GM18520 (cell line): Measurements from ENCODE around the gene MPEG1.

Experiments
- ATAC-seq: cut with Tn5 transposase; IDR thresholded peaks from one replicate; pipeline ENCODE4 v1.9.1; 2021; ENCODE audit not compliant: unreplicated experiment

MPEG1 gene

DNA sequence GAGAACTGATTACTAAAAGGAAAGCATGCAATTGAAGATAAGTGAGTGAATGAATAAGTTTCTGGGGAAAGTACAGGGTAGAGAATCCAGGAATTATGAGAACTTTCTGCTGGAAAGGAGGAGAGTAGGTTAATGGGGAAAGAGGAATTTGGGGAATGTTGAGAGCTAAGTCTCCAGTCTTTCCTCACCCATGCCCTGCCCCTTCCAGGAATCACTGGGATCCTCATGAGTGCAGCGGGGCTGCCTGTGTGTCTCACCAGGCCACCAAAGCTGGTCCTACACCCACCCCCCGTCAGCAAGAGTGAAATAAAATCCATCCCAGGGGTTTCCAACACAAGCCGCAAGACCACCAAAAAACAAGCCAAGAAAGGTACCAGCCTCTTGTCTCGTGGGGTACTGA, 23.8 kb downstream of the MPEG1 start:
- no peak for ATAC-seq

- no peak for ATAC-seq
Observed at GRCh38 chr11:59187587-59187986, 25.1 kb downstream of the MPEG1 start.

DNA sequence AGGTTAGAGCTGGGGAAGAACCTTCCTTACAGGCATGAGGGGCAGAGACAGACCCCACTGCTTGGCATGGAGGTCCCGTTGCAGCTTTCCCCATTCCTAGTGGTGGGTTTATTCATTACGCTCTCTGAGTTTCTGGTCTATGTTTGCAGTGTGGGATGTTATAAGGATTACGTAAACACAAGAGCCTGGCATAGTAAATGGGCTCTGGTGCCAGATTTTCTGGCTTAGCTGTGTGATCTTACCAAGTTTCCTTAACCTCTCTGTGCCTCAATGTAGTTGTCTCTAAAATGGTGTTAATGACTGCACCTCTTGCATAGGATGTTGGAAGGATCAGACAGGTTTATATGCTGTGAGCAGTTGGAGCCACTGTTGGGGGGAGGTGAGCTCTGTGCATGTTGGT, 25.7 kb downstream of the MPEG1 start:
- no peak for ATAC-seq

- peak; percentile 48 for ATAC-seq
Observed at GRCh38 chr11:59186130-59186594, 26.6 kb downstream of the MPEG1 start.

DNA sequence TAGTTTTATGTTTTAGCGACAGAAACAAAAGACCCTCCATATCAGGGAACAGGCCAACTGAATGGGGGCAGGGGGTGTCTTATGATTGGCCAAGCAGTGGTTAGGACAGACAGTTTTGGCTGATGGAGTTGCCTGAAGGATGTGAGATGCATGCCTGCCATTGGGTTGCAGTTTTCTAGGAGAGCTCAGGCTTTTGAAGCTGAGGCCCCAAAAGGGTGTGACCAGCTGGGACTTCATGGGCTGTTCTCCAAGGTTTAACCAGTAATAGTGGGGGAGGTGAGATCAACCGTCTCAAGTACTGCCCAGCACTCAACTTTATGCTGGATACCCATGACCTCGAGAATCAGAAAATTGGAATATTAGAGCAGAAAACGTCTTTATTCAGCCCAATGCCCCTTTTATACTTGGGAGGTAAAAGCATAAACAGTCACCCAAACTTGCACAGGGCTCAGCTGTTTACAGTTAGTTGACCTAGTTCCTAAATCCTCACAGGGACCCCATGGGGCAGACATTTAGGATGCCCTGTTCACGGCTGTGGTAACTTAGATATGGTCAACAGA, 27.3 kb downstream of the MPEG1 start:
- no peak for ATAC-seq

GRCh38 chr11:59184691-59185339, 27.9 kb downstream of the MPEG1 start:
- ATAC-seq, result no peak

GRCh38 chr11:59183771-59184170, 29.0 kb downstream of the MPEG1 start:
- ATAC-seq, result no peak

GRCh38 chr11:59182457-59183151, 30.1 kb downstream of the MPEG1 start:
- ATAC-seq, result no peak

DNA sequence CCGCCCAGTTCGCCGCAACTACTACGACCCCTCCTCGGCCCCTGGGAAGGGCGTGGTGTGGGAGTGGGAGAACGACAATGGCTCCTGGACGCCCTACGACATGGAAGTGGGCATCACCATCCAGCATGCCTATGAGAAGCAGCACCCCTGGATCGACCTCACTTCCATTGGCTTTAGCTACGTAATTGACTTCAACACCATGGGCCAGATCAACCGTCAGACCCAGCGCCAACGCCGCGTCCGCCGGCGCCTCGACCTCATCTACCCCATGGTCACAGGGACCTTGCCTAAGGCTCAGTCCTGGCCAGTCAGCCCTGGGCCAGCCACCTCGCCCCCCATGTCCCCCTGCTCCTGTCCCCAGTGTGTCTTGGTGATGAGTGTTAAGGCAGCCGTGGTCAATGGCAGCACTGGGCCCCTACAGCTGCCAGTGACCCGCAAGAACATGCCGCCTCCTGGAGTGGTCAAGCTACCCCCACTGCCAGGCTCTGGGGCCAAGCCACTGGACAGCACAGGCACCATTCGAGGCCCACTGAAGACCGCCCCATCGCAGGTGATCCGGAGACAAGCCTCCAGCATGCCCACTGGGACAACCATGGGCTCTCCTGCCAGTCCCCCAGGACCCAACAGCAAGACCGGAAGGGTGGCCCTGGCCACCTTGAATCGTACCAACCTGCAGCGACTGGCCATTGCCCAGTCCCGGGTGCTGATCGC, 30.8 kb downstream of the MPEG1 start:
- ATAC-seq, result no peak

- ATAC-seq, result no peak
Observed at GRCh38 chr11:59180907-59181306, 31.8 kb downstream of the MPEG1 start.

DNA sequence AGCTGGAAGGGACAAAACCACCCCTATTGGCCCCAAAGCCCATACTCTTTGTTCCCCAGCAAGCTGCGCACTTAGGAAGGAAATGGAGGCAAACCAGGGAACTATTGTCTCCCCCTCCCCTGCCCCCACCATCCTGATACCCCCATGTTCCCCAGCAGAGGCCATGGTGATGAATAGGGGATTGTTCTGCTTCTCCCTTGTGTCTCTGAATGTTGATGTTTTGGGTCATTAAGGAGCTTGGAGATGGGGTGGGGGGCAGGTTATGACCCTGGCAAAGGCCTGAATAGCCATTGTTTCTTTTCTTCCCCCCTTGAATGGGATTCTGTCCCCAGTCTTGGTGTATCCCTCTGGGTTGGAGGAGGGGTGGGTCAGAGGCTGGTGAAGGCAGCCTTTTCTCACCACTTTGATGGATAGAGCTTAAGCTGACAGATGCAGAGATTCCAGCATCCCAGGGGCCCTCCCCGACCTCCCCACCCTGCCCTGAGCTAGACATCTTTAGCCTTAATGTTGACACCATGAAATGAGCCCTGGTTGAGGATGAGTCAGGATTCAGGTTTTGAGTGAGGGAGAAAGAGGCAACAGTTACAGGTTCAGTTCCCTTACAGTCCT, 32.5 kb downstream of the MPEG1 start:
- ATAC-seq, result no peak

- no peak for ATAC-seq
Observed at GRCh38 chr11:59179121-59179520, 33.6 kb downstream of the MPEG1 start.

GRCh38 chr11:59178402-59178801, 34.3 kb downstream of the MPEG1 start:
- no peak for ATAC-seq

- ATAC-seq, result no peak
Observed at GRCh38 chr11:59176330-59176729, 36.4 kb downstream of the MPEG1 start.

DNA sequence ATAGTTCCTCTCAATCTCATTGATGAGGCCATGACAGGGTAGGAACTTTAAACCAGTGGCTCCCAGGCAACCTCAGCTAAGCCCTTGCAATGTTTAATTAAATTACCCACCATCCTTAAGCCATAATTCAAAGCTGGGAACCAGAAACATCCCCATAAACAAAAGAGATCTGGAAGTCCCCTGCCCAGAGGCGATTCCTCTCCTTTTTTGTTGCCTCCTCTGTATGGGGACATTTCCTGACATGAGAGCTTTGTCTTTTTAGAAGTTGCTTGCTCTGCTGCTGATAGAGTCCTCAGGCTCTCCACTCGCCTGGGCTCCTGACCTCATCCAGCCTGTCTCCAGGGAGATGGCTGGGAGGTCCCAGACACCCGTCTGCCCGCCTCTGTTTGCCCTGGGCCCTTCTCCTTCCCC, 37.6 kb downstream of the MPEG1 start:
- ATAC-seq, result no peak

GRCh38 chr11:59174664-59175033, 38.1 kb downstream of the MPEG1 start:
- ATAC-seq, result no peak

DNA sequence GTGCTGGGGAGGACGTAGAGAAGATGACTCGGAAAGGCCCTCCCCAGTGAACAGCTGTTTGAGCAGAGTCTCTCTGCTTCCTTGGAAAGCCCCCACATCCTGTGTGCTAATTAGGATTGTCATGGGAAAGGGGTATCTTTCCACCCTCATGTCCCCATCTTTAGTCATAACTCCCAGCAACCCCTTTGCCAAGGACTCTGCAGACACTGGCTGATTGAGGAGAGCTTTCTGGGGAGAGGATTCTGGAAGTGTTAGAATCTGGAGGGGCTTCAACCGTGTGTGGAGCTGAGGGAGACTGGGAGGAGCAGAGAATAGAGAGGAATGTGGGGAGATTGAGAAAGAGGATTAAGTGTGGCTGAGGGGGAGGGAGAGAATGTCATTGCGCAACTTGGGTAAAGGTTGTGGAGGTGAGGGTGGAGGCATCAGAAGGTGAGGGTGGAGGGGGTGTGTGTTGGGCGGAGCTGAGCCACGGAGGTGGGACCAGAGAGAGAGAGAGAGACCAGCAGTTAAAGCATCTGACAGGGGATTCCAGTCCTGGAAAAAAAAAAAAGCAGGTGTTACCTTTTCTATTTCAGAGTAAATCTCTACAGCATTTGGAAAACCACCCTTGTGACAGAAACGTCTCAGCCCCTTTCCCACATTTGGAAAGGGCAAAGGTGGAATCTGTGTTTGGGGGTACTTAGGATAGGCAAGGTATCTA, 38.6 kb downstream of the MPEG1 start:
- ATAC-seq, result no peak

DNA sequence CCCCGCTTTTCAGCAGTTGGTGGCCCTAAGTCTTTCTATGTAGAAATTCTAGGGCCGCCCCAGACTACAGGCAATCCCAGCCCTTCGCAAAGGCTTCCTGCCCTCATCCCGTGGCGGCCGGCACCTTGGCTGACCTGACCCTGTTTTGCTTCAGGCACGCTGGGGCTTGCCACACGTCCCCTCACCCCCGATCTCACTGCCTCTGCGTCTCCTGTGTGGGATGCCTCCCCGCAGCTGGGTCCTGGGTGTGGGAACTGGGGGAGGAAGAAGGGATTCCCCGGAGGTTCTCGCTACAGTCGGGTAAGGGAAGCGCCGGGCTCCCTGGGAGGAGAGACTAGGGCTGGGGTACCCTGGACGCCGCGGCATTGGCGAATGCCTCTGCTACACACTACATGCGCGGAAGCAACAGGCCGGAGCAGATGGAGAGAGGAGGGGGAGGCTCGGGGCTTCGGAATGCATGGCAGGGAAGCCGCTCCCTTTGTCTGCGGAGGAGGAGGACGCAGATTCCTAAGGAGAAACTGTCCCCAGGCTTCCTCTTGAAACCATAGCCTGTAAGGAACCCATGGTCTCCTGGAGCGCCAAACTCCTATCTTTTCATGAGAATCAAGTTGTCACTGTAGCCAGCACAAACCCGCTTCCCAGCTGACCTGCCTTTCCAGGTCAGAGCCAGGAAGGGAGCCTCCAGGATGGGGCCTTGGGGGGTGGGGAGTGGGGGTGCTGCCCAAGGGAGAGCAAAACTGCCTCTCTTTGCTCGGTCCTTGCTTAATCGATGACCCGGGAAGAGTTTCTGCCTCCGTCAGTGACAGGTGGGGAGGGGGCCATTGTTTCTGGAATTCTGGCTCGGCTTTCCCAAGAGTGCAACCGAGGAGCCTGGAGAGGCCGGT, 39.4 kb downstream of the MPEG1 start:
- peak; percentile 1 for ATAC-seq

DNA sequence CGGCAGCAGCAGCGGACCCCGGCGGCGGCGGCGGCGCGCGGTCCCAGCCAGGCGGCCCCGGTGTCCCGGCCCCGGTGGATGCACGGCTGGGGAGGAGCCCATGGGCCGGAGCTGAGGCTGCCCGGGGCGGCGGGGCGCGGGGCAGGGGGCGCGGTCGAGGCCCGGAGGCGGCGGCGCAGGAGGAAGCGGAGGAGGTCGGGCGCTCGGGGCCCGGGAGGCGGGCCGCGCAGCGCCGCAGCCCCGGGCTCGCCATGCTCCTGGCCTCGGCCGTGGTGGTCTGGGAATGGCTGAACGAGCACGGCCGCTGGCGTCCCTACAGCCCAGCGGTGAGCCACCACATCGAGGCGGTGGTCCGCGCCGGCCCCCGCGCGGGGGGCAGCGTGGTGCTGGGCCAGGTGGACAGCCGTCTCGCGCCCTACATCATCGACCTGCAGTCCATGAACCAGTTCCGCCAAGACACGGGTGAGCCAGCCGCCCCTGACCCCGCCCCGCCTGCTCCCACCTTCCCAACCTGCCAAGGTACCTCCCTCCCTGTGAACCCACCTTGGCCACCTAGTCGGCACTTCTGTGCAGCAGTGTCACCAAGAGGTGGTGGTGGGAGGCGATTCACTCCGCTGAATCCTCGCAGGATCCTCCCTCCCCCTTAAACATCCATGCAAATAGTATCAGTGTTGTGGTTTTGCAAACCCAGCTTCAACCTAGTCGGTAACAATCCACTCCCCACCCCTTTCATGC, 40.2 kb downstream of the MPEG1 start:
- peak; percentile 9 for ATAC-seq
